Islet of Langerhans (tissue), 1 donor: ENCODE data around the gene KCNS1.

Experiments
- FAIRE-seq: peaks from one replicate; lab custom pipeline; 2011; peaks lifted over from hg19 to GRCh38; lab: Jason Lieb, UNC

KCNS1 gene

DNA sequence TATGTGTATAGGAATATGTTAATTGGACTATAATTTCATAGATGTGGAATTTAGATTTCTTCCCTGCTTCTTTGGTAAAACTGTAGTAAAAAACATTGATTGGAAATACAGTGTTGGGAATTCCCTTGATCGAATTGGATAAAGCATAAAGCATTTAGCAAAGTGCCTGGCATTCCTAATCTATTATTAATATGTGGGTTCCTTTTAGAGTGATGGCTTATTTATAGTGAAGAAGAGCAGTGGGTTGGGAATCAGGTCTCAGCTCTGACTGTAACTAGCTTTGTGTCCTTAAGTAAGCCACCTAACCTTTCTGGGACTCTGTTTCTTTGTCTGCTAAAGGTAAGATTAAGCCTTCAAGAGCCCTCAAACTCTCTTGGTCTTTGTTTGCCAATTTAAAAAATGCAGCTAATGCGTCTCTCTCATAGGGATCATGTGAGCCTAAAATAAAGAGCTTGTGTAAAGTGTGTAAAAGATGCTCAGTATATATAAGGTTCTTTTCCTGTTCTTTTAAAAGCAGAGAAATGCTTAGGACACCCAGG lies 53.3 kb downstream of the KCNS1 start:
- FAIRE-seq = no peak

DNA sequence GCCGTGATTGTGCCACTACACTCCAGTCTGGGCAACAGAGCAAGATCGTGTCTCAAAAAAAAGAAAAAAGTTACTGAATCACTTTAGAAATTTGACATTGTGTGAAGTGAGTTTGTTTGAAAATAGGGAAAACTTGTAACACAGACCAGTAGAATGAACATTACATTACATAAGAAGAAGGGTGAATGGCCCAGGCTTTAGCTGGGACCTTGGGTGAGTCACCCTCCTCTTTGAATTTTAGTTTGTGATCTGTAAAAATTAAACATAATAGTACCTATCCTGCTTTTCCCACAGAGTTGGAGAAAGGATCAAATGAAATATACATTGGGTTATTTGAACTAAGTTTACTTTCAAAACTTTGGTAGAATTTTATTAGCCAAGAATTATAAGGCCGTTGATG lies 56.3 kb downstream of the KCNS1 start:
- FAIRE-seq = no peak

DNA sequence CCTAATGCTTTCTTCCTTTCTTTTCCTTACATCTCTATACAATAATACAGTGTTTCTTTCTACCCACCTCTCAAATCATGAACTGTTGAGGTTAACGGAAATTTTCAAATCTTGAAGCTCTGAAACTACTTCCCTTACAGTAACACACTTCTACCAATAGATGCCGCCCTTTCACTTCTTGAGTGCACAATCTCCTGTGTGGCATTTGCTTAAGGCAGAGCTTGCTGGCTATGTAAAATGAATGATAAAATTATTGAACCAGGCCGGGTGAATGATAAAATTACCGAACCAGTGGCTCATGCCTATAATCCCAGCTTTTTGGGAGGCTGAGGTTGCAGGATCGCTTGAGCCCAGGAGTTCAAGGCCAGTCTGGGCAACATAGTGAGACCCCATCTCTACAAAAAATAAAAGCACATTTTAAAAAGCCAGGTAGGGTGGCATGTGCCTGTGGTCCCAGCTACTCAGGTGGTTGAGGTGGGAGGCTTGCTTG lies 56.8 kb downstream of the KCNS1 start:
- FAIRE-seq = peak; percentile 98

DNA sequence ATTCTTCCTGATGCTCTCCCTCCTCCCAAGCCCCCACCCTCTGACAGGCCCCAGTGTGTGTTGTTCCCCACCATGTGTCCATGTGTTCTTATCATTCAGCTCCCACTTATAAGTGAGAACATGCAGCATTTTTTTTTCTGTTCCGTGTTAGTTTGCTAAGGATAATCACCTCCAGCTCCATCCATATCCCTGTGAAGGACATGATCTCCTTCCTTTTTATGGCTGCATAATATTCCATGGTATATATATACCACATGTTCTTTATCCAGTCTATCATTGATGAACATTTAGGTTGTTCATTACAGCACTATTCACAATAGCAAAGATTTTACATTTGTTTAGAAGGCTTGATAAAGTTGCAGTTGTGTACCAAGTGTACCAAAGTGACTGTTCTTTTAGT lies 57.9 kb downstream of the KCNS1 start:
- no peak for FAIRE-seq
